ENCODE measurements around the gene LOX. TPM values are rescaled to one million over a fixed set of nuclear protein-coding genes. Genes with fewer than 3 reads are reported as not detected.

Gene LOX
- total RNA-seq, 1 experiment from 2014 or later = 2.8 TPM

- BruUV-seq (replicated peaks) = no TSS peak
- Histone ChIP-seq H3K36me3 (ENCODE audit: insufficient read depth, low read length, poor library complexity, severe bottlenecking) (no peaks in the 10 kb centered on the region), H3K27me3 (replicated peaks; ENCODE audit: insufficient read depth, low read depth, low read length, poor library complexity) (no peaks in the 10 kb centered on the region), H3K27ac (ENCODE audit: low read depth, low read length, poor library complexity, severe bottlenecking) (no peak overlapping the region), H3K4me3 (ENCODE audit: low read depth, low read length, poor library complexity, severe bottlenecking) (no peak overlapping the region), H3K4me1 (ENCODE audit: insufficient read depth, low read length, poor library complexity, severe bottlenecking) (no peaks in the 10 kb centered on the region), H3K9me3 (ENCODE audit: low read depth, low read length, poor library complexity, severe bottlenecking) (no peaks in the 10 kb centered on the region)
- POLR2A ChIA-PET (ENCODE audit: low non-redundant PET) = no interaction called here
- CTCF ChIA-PET = no interaction called here
- DNase-seq (ENCODE audit: low spot score) = no peak
- TF ChIP-seq CTCF (conservative IDR thresholded peaks at IDR 0.05; ENCODE audit: low read depth, low read length) = no peak
- TF ChIP-seq EZH2 (IDR thresholded peaks at IDR 0.05; ENCODE audit: borderline replicate concordance, low read depth, low read length, poor library complexity, severe bottlenecking) = no peak
- intact Hi-C loops (cut with micrococcal nuclease; ENCODE audit: unreplicated experiment) = no loop called here
Measured at GRCh38 chr5:122031836-122032235, 46.2 kb downstream of the LOX start.

GRCh38 chr5:122030251-122030650 is 47.8 kb downstream of the LOX start:
- intact Hi-C loops (cut with micrococcal nuclease; ENCODE audit: unreplicated experiment) = no loop called here
- Histone ChIP-seq H3K36me3 (ENCODE audit: insufficient read depth, low read length, poor library complexity, severe bottlenecking) (no peaks in the 10 kb centered on the region), H3K27ac (ENCODE audit: low read depth, low read length, poor library complexity, severe bottlenecking) (no peak overlapping the region), H3K4me1 (ENCODE audit: insufficient read depth, low read length, poor library complexity, severe bottlenecking) (no peaks in the 10 kb centered on the region), H3K9me3 (ENCODE audit: low read depth, low read length, poor library complexity, severe bottlenecking) (no peaks in the 10 kb centered on the region), H3K4me3 (ENCODE audit: low read depth, low read length, poor library complexity, severe bottlenecking) (no peak overlapping the region), H3K27me3 (replicated peaks; ENCODE audit: insufficient read depth, low read depth, low read length, poor library complexity) (no peaks in the 10 kb centered on the region)
- no TSS peak for BruUV-seq (replicated peaks)
- ChIA-PET POLR2A (ENCODE audit: low non-redundant PET) (no interaction called here), CTCF (no interaction called here)
- DNase-seq (ENCODE audit: low spot score) = no peak
- TF ChIP-seq EZH2 (IDR thresholded peaks at IDR 0.05; ENCODE audit: borderline replicate concordance, low read depth, low read length, poor library complexity, severe bottlenecking) (no peak), CTCF (conservative IDR thresholded peaks at IDR 0.05; ENCODE audit: low read depth, low read length) (no peak)

GRCh38 chr5:122029818-122030217 is 48.2 kb downstream of the LOX start:
- ChIA-PET POLR2A (ENCODE audit: low non-redundant PET) (no interaction called here), CTCF (no interaction called here)
- Histone ChIP-seq H3K27me3 (replicated peaks; ENCODE audit: insufficient read depth, low read depth, low read length, poor library complexity) (no peaks in the 10 kb centered on the region), H3K4me3 (ENCODE audit: low read depth, low read length, poor library complexity, severe bottlenecking) (no peak overlapping the region), H3K4me1 (ENCODE audit: insufficient read depth, low read length, poor library complexity, severe bottlenecking) (no peaks in the 10 kb centered on the region), H3K9me3 (ENCODE audit: low read depth, low read length, poor library complexity, severe bottlenecking) (no peaks in the 10 kb centered on the region), H3K27ac (ENCODE audit: low read depth, low read length, poor library complexity, severe bottlenecking) (no peak overlapping the region), H3K36me3 (ENCODE audit: insufficient read depth, low read length, poor library complexity, severe bottlenecking) (no peaks in the 10 kb centered on the region)
- no peak for DNase-seq (ENCODE audit: low spot score)
- no TSS peak for BruUV-seq (replicated peaks)
- TF ChIP-seq EZH2 (IDR thresholded peaks at IDR 0.05; ENCODE audit: borderline replicate concordance, low read depth, low read length, poor library complexity, severe bottlenecking) = no peak
- no peak for TF ChIP-seq CTCF (conservative IDR thresholded peaks at IDR 0.05; ENCODE audit: low read depth, low read length)
- intact Hi-C loops (cut with micrococcal nuclease; ENCODE audit: unreplicated experiment) = no loop called here

Measured in A673 (cell line).